ENCODE results near the gene BPIFB2. TPM values are rescaled to one million over a fixed set of nuclear protein-coding genes. Genes with fewer than 3 reads are reported as not detected.

Gene BPIFB2
- total RNA-seq, 1 donor from 2014 or later, result not detected

- Mint-ChIP-seq H3K27ac (ENCODE audit: unreplicated experiment) (no peak overlapping the region), H3K36me3 (ENCODE audit: unreplicated experiment) (no peaks in the 10 kb centered on the region), H3K9me3 (ENCODE audit: unreplicated experiment) (peaks cover 2% of the 10 kb centered on the region), H3K4me3 (ENCODE audit: unreplicated experiment) (no peak overlapping the region), H3K27me3 (ENCODE audit: unreplicated experiment) (peaks cover 9% of the 10 kb centered on the region), H3K4me1 (ENCODE audit: low read depth, unreplicated experiment) (no peaks in the 10 kb centered on the region)
- no peak for TF ChIP-seq CTCF (IDR thresholded peaks at IDR 0.05; ENCODE audit: partially characterized antibody, unreplicated experiment)
- DNase-seq, result no peak
Measured at GRCh38 chr20:33064572-33065287, 57.2 kb downstream of the BPIFB2 start.

GRCh38 chr20:33065785-33066184, 58.3 kb downstream of the BPIFB2 start:
- no peak for TF ChIP-seq CTCF (IDR thresholded peaks at IDR 0.05; ENCODE audit: partially characterized antibody, unreplicated experiment)
- peaks cover 4% of the 10 kb centered on the region for H3K27me3 Mint-ChIP-seq (ENCODE audit: unreplicated experiment)
- no peaks in the 10 kb centered on the region for H3K36me3 Mint-ChIP-seq (ENCODE audit: unreplicated experiment)
- H3K4me3 Mint-ChIP-seq (ENCODE audit: unreplicated experiment), result no peak overlapping the region
- no peaks in the 10 kb centered on the region for H3K4me1 Mint-ChIP-seq (ENCODE audit: low read depth, unreplicated experiment)
- peaks cover 2% of the 10 kb centered on the region for H3K9me3 Mint-ChIP-seq (ENCODE audit: unreplicated experiment)
- no peak overlapping the region for H3K27ac Mint-ChIP-seq (ENCODE audit: unreplicated experiment)
- no peak for DNase-seq

GRCh38 chr20:33067806-33068205, 60.3 kb downstream of the BPIFB2 start:
- H3K27me3 Mint-ChIP-seq (ENCODE audit: unreplicated experiment), result peaks cover 6% of the 10 kb centered on the region
- no peak overlapping the region for H3K27ac Mint-ChIP-seq (ENCODE audit: unreplicated experiment)
- no peak for DNase-seq
- no peak for TF ChIP-seq CTCF (IDR thresholded peaks at IDR 0.05; ENCODE audit: partially characterized antibody, unreplicated experiment)
- peaks cover 2% of the 10 kb centered on the region for H3K9me3 Mint-ChIP-seq (ENCODE audit: unreplicated experiment)
- H3K4me1 Mint-ChIP-seq (ENCODE audit: low read depth, unreplicated experiment), result no peaks in the 10 kb centered on the region
- no peaks in the 10 kb centered on the region for H3K36me3 Mint-ChIP-seq (ENCODE audit: unreplicated experiment)
- H3K4me3 Mint-ChIP-seq (ENCODE audit: unreplicated experiment), result no peak overlapping the region

- TF ChIP-seq CTCF (IDR thresholded peaks at IDR 0.05; ENCODE audit: partially characterized antibody, unreplicated experiment), result no peak
- Mint-ChIP-seq H3K36me3 (ENCODE audit: unreplicated experiment) (no peaks in the 10 kb centered on the region), H3K4me3 (ENCODE audit: unreplicated experiment) (no peak overlapping the region), H3K27me3 (ENCODE audit: unreplicated experiment) (peaks cover 6% of the 10 kb centered on the region), H3K27ac (ENCODE audit: unreplicated experiment) (no peak overlapping the region), H3K9me3 (ENCODE audit: unreplicated experiment) (peaks cover 2% of the 10 kb centered on the region), H3K4me1 (ENCODE audit: low read depth, unreplicated experiment) (no peaks in the 10 kb centered on the region)
- no peak for DNase-seq
Measured at GRCh38 chr20:33068251-33068939, 60.9 kb downstream of the BPIFB2 start.

- Mint-ChIP-seq H3K27ac (ENCODE audit: unreplicated experiment) (no peak overlapping the region), H3K4me3 (ENCODE audit: unreplicated experiment) (no peak overlapping the region)
- no peak for TF ChIP-seq CTCF (IDR thresholded peaks at IDR 0.05; ENCODE audit: partially characterized antibody, unreplicated experiment)
Measured at GRCh38 chr20:33069673-33070072, 62.2 kb downstream of the BPIFB2 start.

More at GRCh38 chr20:33069673-33070072, 62.2 kb downstream of the BPIFB2 start:
- Mint-ChIP-seq H3K27me3 (ENCODE audit: unreplicated experiment) (peaks cover 6% of the 10 kb centered on the region), H3K9me3 (ENCODE audit: unreplicated experiment) (peaks cover under 1% of the 10 kb centered on the region), H3K4me1 (ENCODE audit: low read depth, unreplicated experiment) (no peaks in the 10 kb centered on the region), H3K36me3 (ENCODE audit: unreplicated experiment) (no peaks in the 10 kb centered on the region)
- DNase-seq, result no peak
